Esophagus muscularis mucosa (tissue), 4 donors: ENCODE data around the gene MAPKAPK5.
"Not testable (repeated sequence)": the region's sequence is repeated elsewhere in the genome, so short reads cannot be mapped to it uniquely, and the experiment has no call there.

Source experiments
- EP300 ChIP-seq: sonication (generic); formaldehyde crosslinking; IDR thresholded peaks from one replicate; pipeline ENCODE4 v1.6.1; 2017; ENCODE audit warnings: antibody characterized with exemption
- POLR2A ChIP-seq: fragments of 450-650 bp; IDR thresholded peaks from one replicate; pipeline ENCODE4 v1.6.1; 2017; ENCODE audit warnings: antibody characterized with exemption, moderate library complexity, mild to moderate bottlenecking, low read depth
- POLR2AphosphoS5 ChIP-seq, 2 donors: sonication (generic); formaldehyde crosslinking; IDR thresholded peaks; one replicate each; pipeline ENCODE4 v1.6.1; 2017; ENCODE audit warnings: antibody characterized with exemption in 2 of 2
- TF ChIP-seq, protein P1 (sequence below), 3 experiments: fragments of 200-600 bp in 2 of 3; fragments of 450-650 bp in 1 of 3; sonication (generic) in 2 of 3; IDR thresholded peaks; one replicate each; pipeline ENCODE4 v1.5.1; 2017 to 2019; ENCODE audit warnings: antibody characterized with exemption in 3 of 3, mild to moderate bottlenecking in 2 of 3, moderate library complexity in 1 of 3

DNA sequence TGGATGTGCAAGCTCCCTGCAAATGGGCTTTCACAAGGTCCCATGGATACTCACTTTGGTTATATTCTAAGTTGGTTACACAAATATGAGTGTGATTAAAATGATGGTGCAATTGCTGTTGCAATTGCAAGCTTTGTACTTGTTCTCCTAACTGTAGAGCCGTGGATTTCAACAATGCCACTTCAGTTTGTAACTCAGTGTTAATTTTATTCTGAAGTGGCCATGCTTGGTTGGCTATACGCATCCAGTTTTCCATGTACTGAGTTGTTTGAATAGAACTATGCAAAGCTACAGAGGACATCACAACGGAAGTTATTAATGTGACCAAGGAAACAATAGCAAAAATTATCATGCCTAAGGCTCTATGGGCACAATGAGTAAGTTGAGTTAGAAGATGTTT is 25.1 kb upstream of the MAPKAPK5 start:
- TF ChIP-seq POLR2AphosphoS5 (IDR thresholded peaks at IDR 0.05); POLR2A; EP300: not testable (repeated sequence)
- TF ChIP-seq, protein P1, sequence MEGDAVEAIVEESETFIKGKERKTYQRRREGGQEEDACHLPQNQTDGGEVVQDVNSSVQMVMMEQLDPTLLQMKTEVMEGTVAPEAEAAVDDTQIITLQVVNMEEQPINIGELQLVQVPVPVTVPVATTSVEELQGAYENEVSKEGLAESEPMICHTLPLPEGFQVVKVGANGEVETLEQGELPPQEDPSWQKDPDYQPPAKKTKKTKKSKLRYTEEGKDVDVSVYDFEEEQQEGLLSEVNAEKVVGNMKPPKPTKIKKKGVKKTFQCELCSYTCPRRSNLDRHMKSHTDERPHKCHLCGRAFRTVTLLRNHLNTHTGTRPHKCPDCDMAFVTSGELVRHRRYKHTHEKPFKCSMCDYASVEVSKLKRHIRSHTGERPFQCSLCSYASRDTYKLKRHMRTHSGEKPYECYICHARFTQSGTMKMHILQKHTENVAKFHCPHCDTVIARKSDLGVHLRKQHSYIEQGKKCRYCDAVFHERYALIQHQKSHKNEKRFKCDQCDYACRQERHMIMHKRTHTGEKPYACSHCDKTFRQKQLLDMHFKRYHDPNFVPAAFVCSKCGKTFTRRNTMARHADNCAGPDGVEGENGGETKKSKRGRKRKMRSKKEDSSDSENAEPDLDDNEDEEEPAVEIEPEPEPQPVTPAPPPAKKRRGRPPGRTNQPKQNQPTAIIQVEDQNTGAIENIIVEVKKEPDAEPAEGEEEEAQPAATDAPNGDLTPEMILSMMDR (IDR thresholded peaks at IDR 0.05), result not testable (repeated sequence)
